Stimulated activated CD8-positive, alpha-beta memory T cell treated with anti-CD3 and anti-CD28 coated beads, Interleukin-2, amount 100 ng/mL, for 48 hours (primary cell): Measurements from ENCODE around the gene SEPTIN11.

Source experiments
- DNase-seq, 2 donors: peaks; one replicate each; pipeline ENCODE4 v3.0.0-alpha.2; 2020; ENCODE audit warnings: low read depth in 2 of 2

SEPTIN11 gene

GRCh38 chr4:76949276-76950051 is at the start of gene SEPTIN11:
Gene SEPTIN11 (plus strand): TSS chr4:76949752. CDS start chr4:76949904, 152 bp downstream.
- peak; percentile 62 to 73 for DNase-seq

GRCh38 chr4:76902233-76902890 is 47.2 kb upstream of the SEPTIN11 start:
- no peak for DNase-seq

GRCh38 chr4:76904646-76905190 is 44.8 kb upstream of the SEPTIN11 start:
- no peak for DNase-seq

- DNase-seq: no peak
Observed at GRCh38 chr4:76905521-76905920, 44.0 kb upstream of the SEPTIN11 start.

GRCh38 chr4:76909711-76910110 is 39.8 kb upstream of the SEPTIN11 start:
- DNase-seq: no peak

GRCh38 chr4:76920715-76921114 is 28.8 kb upstream of the SEPTIN11 start:
- no peak for DNase-seq

GRCh38 chr4:76923619-76924357 is 25.8 kb upstream of the SEPTIN11 start:
- DNase-seq: no peak

GRCh38 chr4:76926841-76927240 is 22.7 kb upstream of the SEPTIN11 start:
- DNase-seq: no peak

GRCh38 chr4:76930685-76931084 is 18.9 kb upstream of the SEPTIN11 start:
- no peak for DNase-seq

- no peak for DNase-seq
Observed at GRCh38 chr4:76931087-76931486, 18.5 kb upstream of the SEPTIN11 start.

GRCh38 chr4:76931576-76932276 is 17.8 kb upstream of the SEPTIN11 start:
- no peak for DNase-seq

GRCh38 chr4:76939184-76939583 is 10.4 kb upstream of the SEPTIN11 start:
- DNase-seq: no peak

GRCh38 chr4:76943129-76943620 is 6.4 kb upstream of the SEPTIN11 start:
- DNase-seq: no peak

GRCh38 chr4:76943790-76944189 is 5.8 kb upstream of the SEPTIN11 start:
- DNase-seq: no peak

- no peak for DNase-seq
Observed at GRCh38 chr4:76947369-76947768, 2.2 kb upstream of the SEPTIN11 start.

- peak; percentile 36 to 41 for DNase-seq
Observed at GRCh38 chr4:76948443-76949275, 893 bp upstream of the SEPTIN11 start.

- peak; percentile 26 to 46 for DNase-seq
Observed at GRCh38 chr4:76950052-76950955, 752 bp downstream of the SEPTIN11 start.

- DNase-seq: no peak
Observed at GRCh38 chr4:76950956-76951671, 1.6 kb downstream of the SEPTIN11 start.

GRCh38 chr4:76951672-76952010 is 2.1 kb downstream of the SEPTIN11 start:
- DNase-seq: no peak
